Type B pancreatic cell (in vitro differentiated cells): Measurements from ENCODE around the gene ADAMTSL3. TPM values are rescaled to one million over a fixed set of nuclear protein-coding genes. Genes with fewer than 3 reads are reported as not detected.

ENCODE experiments used
- DNase-seq: peaks from one replicate; pipeline ENCODE4 v3.0.0; 2021; ENCODE audit warnings: mixed read lengths; ENCODE audit not compliant: unreplicated experiment; ENCODE audit errors: extremely low spot score
- H3K27ac Mint-ChIP-seq: 2 replicates; pipeline ENCODE4 v1.8.0; 2021; ENCODE audit warnings: mild to moderate bottlenecking, mixed read lengths
- H3K27me3 Mint-ChIP-seq: 2 replicates; pipeline ENCODE4 v1.8.0; 2021; ENCODE audit warnings: mixed read lengths
- H3K36me3 Mint-ChIP-seq: 2 replicates; pipeline ENCODE4 v1.8.0; 2021; ENCODE audit warnings: mixed read lengths
- H3K4me1 Mint-ChIP-seq: one replicate; pipeline ENCODE4 v1.8.0; 2021; ENCODE audit warnings: mixed read lengths; ENCODE audit not compliant: unreplicated experiment
- H3K4me3 Mint-ChIP-seq: 2 replicates; pipeline ENCODE4 v1.8.0; 2021; ENCODE audit warnings: mild to moderate bottlenecking, mixed read lengths
- H3K9me3 Mint-ChIP-seq: 2 replicates; pipeline ENCODE4 v1.8.0; 2021; ENCODE audit warnings: mixed read lengths
- total RNA-seq: library from RNA; stranded (reverse); gene quantifications from 2 replicates; pipeline ENCODE4 v1.2.1, GENCODE V29; 2021; ENCODE audit warnings: low replicate concordance
- TF ChIP-seq, protein P1 (sequence below): fragments of 200-600 bp; sonication (generic); conservative IDR thresholded peaks from 2 replicates; pipeline ENCODE4 v1.5.0; 2021; ENCODE audit warnings: antibody characterized with exemption, mild to moderate bottlenecking

ADAMTSL3 gene
- total RNA-seq, 1 donor from 2014 or later: 1.9 TPM

DNA sequence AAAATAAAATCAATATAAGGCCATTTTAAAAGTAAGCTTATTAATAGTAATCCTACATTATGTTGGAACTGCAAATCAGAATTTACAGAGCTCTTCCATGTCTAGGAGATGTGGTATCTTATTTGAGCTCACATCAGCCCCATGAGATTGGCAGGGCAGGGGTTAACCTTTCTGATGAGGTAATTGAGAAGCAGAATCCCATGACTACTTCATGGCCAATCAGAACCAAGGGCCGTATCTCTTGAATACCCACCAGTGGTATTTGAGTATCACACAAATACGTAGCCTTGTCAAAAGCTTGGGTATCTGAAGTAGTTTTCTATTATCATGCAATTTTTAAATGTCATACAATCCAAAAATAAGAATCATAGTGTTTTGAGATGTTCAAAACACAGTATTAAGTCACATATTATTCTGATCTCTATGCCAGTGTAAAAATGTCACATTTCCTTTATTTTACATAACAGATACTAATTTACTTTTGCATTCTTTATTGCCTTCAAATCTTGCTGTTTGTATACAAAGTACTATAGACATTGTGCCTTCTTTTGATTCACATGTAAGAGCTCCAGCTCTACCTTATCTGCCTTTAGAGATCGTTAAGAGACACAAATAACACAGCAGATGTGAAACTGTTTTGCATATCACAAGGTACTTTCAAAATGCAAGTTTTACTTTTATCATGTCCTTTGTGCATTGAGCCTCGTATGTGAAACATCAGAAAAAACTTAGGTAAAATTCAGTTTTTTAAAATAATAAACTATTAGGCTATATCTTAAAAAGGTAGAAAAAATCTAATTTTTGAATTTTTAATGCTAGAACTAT lies 329.9 kb downstream of the ADAMTSL3 start:
- no peak for DNase-seq
- TF ChIP-seq, protein P1, sequence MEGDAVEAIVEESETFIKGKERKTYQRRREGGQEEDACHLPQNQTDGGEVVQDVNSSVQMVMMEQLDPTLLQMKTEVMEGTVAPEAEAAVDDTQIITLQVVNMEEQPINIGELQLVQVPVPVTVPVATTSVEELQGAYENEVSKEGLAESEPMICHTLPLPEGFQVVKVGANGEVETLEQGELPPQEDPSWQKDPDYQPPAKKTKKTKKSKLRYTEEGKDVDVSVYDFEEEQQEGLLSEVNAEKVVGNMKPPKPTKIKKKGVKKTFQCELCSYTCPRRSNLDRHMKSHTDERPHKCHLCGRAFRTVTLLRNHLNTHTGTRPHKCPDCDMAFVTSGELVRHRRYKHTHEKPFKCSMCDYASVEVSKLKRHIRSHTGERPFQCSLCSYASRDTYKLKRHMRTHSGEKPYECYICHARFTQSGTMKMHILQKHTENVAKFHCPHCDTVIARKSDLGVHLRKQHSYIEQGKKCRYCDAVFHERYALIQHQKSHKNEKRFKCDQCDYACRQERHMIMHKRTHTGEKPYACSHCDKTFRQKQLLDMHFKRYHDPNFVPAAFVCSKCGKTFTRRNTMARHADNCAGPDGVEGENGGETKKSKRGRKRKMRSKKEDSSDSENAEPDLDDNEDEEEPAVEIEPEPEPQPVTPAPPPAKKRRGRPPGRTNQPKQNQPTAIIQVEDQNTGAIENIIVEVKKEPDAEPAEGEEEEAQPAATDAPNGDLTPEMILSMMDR: no peak
- Mint-ChIP-seq H3K4me3 (no peak overlapping the region), H3K27me3 (peaks cover 9% of the 10 kb centered on the region), H3K27ac (no peak overlapping the region), H3K36me3 (no peaks in the 10 kb centered on the region), H3K4me1 (no peaks in the 10 kb centered on the region), H3K9me3 (no peaks in the 10 kb centered on the region)

DNA sequence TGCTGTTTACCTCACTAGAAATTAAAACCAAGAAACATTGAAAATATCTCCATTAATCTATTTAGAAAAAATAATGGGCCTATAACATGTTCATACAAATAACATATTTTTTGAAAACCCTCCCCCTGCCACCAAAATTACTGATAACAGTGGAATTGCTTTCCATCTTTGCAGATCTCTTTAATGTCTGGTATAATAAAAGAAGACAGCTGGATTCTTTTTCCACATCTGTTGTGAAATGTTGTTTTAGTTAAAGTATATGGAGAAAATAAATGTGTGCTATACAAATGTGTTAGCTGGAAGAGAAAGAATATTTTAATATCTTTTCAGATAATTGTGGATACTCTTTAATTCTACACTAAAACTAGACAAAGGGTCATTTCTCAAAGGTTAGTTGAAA lies 330.7 kb downstream of the ADAMTSL3 start:
- Mint-ChIP-seq H3K9me3 (no peaks in the 10 kb centered on the region), H3K4me1 (no peaks in the 10 kb centered on the region), H3K27ac (no peak overlapping the region), H3K36me3 (no peaks in the 10 kb centered on the region), H3K27me3 (peaks cover 9% of the 10 kb centered on the region), H3K4me3 (no peak overlapping the region)
- no peak for DNase-seq
- TF ChIP-seq, protein P1: no peak

DNA sequence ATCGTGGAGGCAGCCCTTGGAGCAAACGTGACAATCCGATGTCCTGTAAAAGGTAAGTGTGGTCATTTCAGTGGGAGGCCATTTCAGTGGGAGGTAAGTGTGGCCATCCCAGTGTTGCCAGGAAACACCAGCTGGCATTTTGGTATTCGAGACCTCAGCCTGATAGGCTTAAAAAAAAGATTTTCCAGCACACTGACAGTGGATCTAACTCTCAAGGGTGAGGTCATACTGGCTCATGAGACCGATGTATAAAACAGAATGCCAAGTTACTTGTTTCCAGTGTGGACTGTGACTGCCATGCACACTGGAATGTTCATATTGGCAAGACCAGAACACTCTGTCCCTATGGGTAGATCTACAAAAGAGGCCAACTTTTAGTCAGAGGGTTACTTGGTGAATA lies 337.2 kb downstream of the ADAMTSL3 start:
- Mint-ChIP-seq H3K9me3 (no peaks in the 10 kb centered on the region), H3K36me3 (no peaks in the 10 kb centered on the region), H3K27ac (no peak overlapping the region), H3K4me1 (no peaks in the 10 kb centered on the region), H3K4me3 (no peak overlapping the region), H3K27me3 (peaks cover 8% of the 10 kb centered on the region)
- DNase-seq: no peak
- TF ChIP-seq, protein P1: no peak

DNA sequence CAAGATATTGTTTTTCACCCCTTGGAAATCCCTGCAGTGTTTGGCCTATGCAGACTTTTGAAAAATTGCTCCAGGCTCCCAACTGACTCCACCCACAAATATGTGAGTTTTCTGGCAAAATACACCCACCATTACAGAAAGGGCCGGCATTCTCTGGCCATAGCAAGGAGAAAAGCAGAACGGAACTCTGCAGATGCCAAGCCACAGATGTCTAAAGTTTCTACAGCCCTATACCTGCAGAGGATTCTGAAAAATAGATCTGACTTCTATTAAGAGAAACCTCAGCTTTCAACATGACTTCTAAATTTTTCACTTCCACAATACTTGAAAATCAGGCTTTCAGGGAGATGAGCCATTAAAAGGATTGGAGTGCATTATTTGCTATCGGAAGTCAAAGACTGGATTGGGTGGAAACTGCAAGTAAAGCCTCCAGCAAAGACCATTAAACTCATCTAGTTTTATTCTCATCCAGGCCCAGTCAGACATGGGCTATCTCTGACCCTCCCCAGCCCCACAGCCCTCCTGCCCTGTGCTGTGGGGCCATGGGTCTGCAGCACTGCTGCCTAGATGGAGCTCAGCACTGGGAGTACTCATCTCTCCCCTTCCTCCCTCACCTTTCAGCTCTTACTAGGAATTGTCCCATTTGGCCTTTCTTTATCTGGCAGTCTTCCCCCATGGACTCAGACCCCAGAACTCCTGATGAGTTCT lies 338.6 kb downstream of the ADAMTSL3 start:
- Mint-ChIP-seq H3K4me1 (no peaks in the 10 kb centered on the region), H3K36me3 (no peaks in the 10 kb centered on the region), H3K4me3 (no peak overlapping the region), H3K9me3 (no peaks in the 10 kb centered on the region), H3K27me3 (peaks cover 4% of the 10 kb centered on the region), H3K27ac (no peak overlapping the region)
- DNase-seq: no peak
- TF ChIP-seq, protein P1: no peak

DNA sequence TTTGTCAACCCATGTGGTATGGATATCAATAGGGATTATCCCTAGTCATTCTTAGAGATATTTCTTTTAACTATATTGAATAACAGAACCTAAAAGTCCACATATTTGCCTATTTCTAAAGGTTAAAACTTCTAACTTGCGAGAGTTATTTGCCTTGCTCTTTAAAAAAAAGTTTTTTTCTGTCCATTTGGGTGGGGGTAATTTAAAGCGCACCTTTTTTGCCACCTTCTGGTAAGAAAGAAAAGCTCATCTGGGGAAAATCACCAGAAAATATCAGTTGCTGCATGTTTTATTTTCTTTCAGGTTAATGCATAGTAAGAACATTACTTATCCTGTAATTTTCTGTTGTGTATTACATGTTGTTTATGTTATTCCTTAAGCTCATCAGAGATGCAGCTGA lies 339.7 kb downstream of the ADAMTSL3 start:
- no peak for DNase-seq
- Mint-ChIP-seq H3K27ac (no peak overlapping the region), H3K27me3 (peaks cover 2% of the 10 kb centered on the region), H3K36me3 (no peaks in the 10 kb centered on the region), H3K4me1 (no peaks in the 10 kb centered on the region), H3K9me3 (no peaks in the 10 kb centered on the region), H3K4me3 (no peak overlapping the region)
- TF ChIP-seq, protein P1: no peak
